ENCODE results near the gene BTG4.

GRCh38 chr11:111514216-111515031, 2.2 kb upstream of the BTG4 start, which contains the start of gene HOATZ:
- TF ChIP-seq, protein P1, sequence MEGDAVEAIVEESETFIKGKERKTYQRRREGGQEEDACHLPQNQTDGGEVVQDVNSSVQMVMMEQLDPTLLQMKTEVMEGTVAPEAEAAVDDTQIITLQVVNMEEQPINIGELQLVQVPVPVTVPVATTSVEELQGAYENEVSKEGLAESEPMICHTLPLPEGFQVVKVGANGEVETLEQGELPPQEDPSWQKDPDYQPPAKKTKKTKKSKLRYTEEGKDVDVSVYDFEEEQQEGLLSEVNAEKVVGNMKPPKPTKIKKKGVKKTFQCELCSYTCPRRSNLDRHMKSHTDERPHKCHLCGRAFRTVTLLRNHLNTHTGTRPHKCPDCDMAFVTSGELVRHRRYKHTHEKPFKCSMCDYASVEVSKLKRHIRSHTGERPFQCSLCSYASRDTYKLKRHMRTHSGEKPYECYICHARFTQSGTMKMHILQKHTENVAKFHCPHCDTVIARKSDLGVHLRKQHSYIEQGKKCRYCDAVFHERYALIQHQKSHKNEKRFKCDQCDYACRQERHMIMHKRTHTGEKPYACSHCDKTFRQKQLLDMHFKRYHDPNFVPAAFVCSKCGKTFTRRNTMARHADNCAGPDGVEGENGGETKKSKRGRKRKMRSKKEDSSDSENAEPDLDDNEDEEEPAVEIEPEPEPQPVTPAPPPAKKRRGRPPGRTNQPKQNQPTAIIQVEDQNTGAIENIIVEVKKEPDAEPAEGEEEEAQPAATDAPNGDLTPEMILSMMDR (conservative IDR thresholded peaks at IDR 0.05; ENCODE audit: low read depth in 2 of 2), result no peak; a peak in 1 of 4 replicates
- TF ChIP-seq, protein P2, sequence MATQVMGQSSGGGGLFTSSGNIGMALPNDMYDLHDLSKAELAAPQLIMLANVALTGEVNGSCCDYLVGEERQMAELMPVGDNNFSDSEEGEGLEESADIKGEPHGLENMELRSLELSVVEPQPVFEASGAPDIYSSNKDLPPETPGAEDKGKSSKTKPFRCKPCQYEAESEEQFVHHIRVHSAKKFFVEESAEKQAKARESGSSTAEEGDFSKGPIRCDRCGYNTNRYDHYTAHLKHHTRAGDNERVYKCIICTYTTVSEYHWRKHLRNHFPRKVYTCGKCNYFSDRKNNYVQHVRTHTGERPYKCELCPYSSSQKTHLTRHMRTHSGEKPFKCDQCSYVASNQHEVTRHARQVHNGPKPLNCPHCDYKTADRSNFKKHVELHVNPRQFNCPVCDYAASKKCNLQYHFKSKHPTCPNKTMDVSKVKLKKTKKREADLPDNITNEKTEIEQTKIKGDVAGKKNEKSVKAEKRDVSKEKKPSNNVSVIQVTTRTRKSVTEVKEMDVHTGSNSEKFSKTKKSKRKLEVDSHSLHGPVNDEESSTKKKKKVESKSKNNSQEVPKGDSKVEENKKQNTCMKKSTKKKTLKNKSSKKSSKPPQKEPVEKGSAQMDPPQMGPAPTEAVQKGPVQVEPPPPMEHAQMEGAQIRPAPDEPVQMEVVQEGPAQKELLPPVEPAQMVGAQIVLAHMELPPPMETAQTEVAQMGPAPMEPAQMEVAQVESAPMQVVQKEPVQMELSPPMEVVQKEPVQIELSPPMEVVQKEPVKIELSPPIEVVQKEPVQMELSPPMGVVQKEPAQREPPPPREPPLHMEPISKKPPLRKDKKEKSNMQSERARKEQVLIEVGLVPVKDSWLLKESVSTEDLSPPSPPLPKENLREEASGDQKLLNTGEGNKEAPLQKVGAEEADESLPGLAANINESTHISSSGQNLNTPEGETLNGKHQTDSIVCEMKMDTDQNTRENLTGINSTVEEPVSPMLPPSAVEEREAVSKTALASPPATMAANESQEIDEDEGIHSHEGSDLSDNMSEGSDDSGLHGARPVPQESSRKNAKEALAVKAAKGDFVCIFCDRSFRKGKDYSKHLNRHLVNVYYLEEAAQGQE (IDR thresholded peaks at IDR 0.05; ENCODE audit: unreplicated experiment), result no peak
- no peak for TF ChIP-seq EZH2phosphoT487 (IDR thresholded peaks at IDR 0.05; ENCODE audit: unreplicated experiment)

Data from GM23338 (cell line).